K562 (cell line): ENCODE data around the gene IL1B. TPM values are rescaled to one million over a fixed set of nuclear protein-coding genes. Genes with fewer than 3 reads are reported as not detected.

Experiments used
- BCOR ChIP-seq: fragments of 450-650 bp; IDR thresholded peaks from 2 replicates; pipeline ENCODE4 v1.6.1; 2016
- CBX3 ChIP-seq, 2 experiments: IDR thresholded peaks; 1 replicate in 1 of 2; 2 replicates in 1 of 2; pipeline ENCODE4 v1.6.1; 2012; ENCODE audit warnings: inconsistent platforms in 2 of 2, low read length in 2 of 2, borderline replicate concordance in 1 of 2, control low read depth in 1 of 2
- CBX8 ChIP-seq: fragments of 200-600 bp; sonication (generic); IDR thresholded peaks from 2 replicates; pipeline ENCODE4 v1.6.1; 2012; ENCODE audit warnings: borderline replicate concordance, mixed run types, low read depth, mild to moderate bottlenecking, moderate library complexity, mixed read lengths, low read length, control low read depth, inconsistent platforms; ENCODE audit not compliant: poor library complexity, severe bottlenecking; ENCODE audit errors: extremely low read depth
- ELF4 ChIP-seq: fragments of 450-650 bp; formaldehyde crosslinking; IDR thresholded peaks from 2 replicates; pipeline ENCODE4 v1.4.0; 2022; ENCODE audit warnings: missing genetic modification characterization
- EZH2 ChIP-seq: IDR thresholded peaks from 2 replicates; pipeline ENCODE4 v1.6.1; 2012; ENCODE audit warnings: low read depth, mild to moderate bottlenecking, inconsistent platforms, low read length, borderline replicate concordance
- GABPA ChIP-seq: fragments of 200-800 bp; sonication (Bioruptor generic); conservative IDR thresholded peaks from 2 replicates; pipeline ENCODE4 v1.6.1; 2016; ENCODE audit warnings: low read depth, missing genetic modification characterization, missing compliant biosample characterization
- HDAC8 ChIP-seq: fragments of 450-650 bp; IDR thresholded peaks from 2 replicates; pipeline ENCODE4 v1.6.1; 2016; ENCODE audit warnings: mild to moderate bottlenecking, missing genetic modification characterization, moderate library complexity, missing compliant biosample characterization
- HOXB6 ChIP-seq: fragments of 250-450 bp; sonication (Bioruptor Pico); IDR thresholded peaks from 2 replicates; pipeline ENCODE4 v1.5.1; 2022; ENCODE audit warnings: mild to moderate bottlenecking, borderline replicate concordance
- KDM2B ChIP-seq: fragments of 250-450 bp; sonication (Bioruptor Pico); IDR thresholded peaks from 2 replicates; pipeline ENCODE4 v1.8.0; 2021; ENCODE audit warnings: mild to moderate bottlenecking, moderate library complexity
- MECOM ChIP-seq: fragments of 250-450 bp; sonication (Bioruptor Pico); IDR thresholded peaks from 2 replicates; pipeline ENCODE4 v1.8.0; 2022; ENCODE audit warnings: inconsistent platforms
- NR2C1 ChIP-seq, 2 experiments: fragments of 450-650 bp; IDR thresholded peaks; 2 replicates each; pipeline ENCODE4 v1.6.1; 2017; ENCODE audit warnings: mild to moderate bottlenecking in 2 of 2, antibody characterized with exemption in 1 of 2, inconsistent platforms in 1 of 2, missing compliant biosample characterization in 1 of 2, missing genetic modification characterization in 1 of 2
- POLR2A ChIP-seq: fragments of 450-650 bp; conservative IDR thresholded peaks from 2 replicates; pipeline ENCODE4 v1.6.1; 2016
- PTBP1 ChIP-seq: fragments of 200-400 bp; formaldehyde crosslinking; IDR thresholded peaks from 2 replicates; pipeline ENCODE4 v1.6.1; 2017; ENCODE audit warnings: low read depth, low read length
- SAFB ChIP-seq: fragments of 200-400 bp; formaldehyde crosslinking; IDR thresholded peaks from 2 replicates; pipeline ENCODE4 v1.6.1; 2017; ENCODE audit warnings: low read depth, low read length, borderline replicate concordance
- SMAD1 ChIP-seq: fragments of 150-350 bp; IDR thresholded peaks from 2 replicates; pipeline ENCODE4 v1.6.1; 2014; ENCODE audit warnings: low read length, low read depth; ENCODE audit not compliant: partially characterized antibody
- SMAD4 ChIP-seq: fragments of 250-450 bp; sonication (Bioruptor Pico); conservative IDR thresholded peaks from 2 replicates; pipeline ENCODE4 v1.8.0; 2021; ENCODE audit warnings: inconsistent platforms, mild to moderate bottlenecking, moderate library complexity
- YY1 ChIP-seq, 3 experiments: IDR thresholded peaks; 2 replicates each; pipeline ENCODE4 v1.6.1; 2011; ENCODE audit warnings: low read length in 2 of 3, mild to moderate bottlenecking in 2 of 3, moderate library complexity in 2 of 3, borderline replicate concordance in 1 of 3, control low read depth in 1 of 3, low read depth in 1 of 3; ENCODE audit not compliant: insufficient read depth in 3 of 3, insufficient replicate concordance in 2 of 3, control insufficient read depth in 1 of 3, insufficient read length in 1 of 3; ENCODE audit errors: extremely low read depth in 1 of 3
- ZC3H11A ChIP-seq: IDR thresholded peaks from 2 replicates; pipeline ENCODE4 v1.6.1; 2012; ENCODE audit warnings: low read depth, low read length, improper control_type of control experiment
- ZNF583 ChIP-seq: fragments of 250-450 bp; sonication (Bioruptor Pico); IDR thresholded peaks from 2 replicates; pipeline ENCODE4 v1.4.0; 2020
- ZZZ3 ChIP-seq: fragments of 450-650 bp; IDR thresholded peaks from 2 replicates; pipeline ENCODE4 v1.6.1; 2016; ENCODE audit warnings: antibody characterized with exemption, mild to moderate bottlenecking, moderate library complexity
- polyA plus RNA-seq, 8 experiments: library from polyadenylated mRNA; depleted of rRNA in 4 of 8; stranded (reverse) in 5 of 8; unstranded in 3 of 8; fragments of >200 nt; fragmentation: Nextera tagmentation in 2 of 8; fragmentation: Illumina TruSeq in 1 of 8; extraction: Ambion mirVana in 2 of 8; extraction: Trizol in 1 of 8; gene quantifications; 2 replicates each; pipeline versions ENCODE4 v1.2.1 to v1.2.3, GENCODE V29; 2011 to 2014; ENCODE audit warnings: inconsistent platforms in 1 of 8, missing spikeins in 1 of 8
- total RNA-seq, 7 experiments: library from RNA; depleted of rRNA in 6 of 7; stranded (reverse); fragments of >200 nt in 6 of 7; fragmentation: Illumina TruSeq in 2 of 7; extraction: Trizol in 2 of 7; gene quantifications; 2 replicates each; pipeline versions ENCODE4 v1.2.1 to v1.2.3, GENCODE V29; 2011 to 2021; ENCODE audit warnings: low replicate concordance in 1 of 7
- TF ChIP-seq, protein P1 (sequence below): fragments of 200-800 bp; sonication (Bioruptor generic); IDR thresholded peaks from 2 replicates; pipeline ENCODE4 v1.6.1; 2016; ENCODE audit warnings: missing genetic modification characterization, missing compliant biosample characterization
- TF ChIP-seq, protein P2 (sequence below): fragments of 450-650 bp; formaldehyde crosslinking; IDR thresholded peaks from 2 replicates; pipeline ENCODE4 v1.4.0; 2020; ENCODE audit warnings: mild to moderate bottlenecking
- TF ChIP-seq, protein P3 (sequence below): fragments of 450-650 bp; formaldehyde crosslinking; IDR thresholded peaks from 2 replicates; pipeline ENCODE4 v1.4.0; 2022; ENCODE audit warnings: missing genetic modification characterization

IL1B gene
- total and polyA plus RNA-seq, 9 of the 15 experiments (the other 6 are each of a cell fraction or from before 2014, with no cell fraction given), result 0.29 TPM; not detected in 8

- TF ChIP-seq, protein P1, sequence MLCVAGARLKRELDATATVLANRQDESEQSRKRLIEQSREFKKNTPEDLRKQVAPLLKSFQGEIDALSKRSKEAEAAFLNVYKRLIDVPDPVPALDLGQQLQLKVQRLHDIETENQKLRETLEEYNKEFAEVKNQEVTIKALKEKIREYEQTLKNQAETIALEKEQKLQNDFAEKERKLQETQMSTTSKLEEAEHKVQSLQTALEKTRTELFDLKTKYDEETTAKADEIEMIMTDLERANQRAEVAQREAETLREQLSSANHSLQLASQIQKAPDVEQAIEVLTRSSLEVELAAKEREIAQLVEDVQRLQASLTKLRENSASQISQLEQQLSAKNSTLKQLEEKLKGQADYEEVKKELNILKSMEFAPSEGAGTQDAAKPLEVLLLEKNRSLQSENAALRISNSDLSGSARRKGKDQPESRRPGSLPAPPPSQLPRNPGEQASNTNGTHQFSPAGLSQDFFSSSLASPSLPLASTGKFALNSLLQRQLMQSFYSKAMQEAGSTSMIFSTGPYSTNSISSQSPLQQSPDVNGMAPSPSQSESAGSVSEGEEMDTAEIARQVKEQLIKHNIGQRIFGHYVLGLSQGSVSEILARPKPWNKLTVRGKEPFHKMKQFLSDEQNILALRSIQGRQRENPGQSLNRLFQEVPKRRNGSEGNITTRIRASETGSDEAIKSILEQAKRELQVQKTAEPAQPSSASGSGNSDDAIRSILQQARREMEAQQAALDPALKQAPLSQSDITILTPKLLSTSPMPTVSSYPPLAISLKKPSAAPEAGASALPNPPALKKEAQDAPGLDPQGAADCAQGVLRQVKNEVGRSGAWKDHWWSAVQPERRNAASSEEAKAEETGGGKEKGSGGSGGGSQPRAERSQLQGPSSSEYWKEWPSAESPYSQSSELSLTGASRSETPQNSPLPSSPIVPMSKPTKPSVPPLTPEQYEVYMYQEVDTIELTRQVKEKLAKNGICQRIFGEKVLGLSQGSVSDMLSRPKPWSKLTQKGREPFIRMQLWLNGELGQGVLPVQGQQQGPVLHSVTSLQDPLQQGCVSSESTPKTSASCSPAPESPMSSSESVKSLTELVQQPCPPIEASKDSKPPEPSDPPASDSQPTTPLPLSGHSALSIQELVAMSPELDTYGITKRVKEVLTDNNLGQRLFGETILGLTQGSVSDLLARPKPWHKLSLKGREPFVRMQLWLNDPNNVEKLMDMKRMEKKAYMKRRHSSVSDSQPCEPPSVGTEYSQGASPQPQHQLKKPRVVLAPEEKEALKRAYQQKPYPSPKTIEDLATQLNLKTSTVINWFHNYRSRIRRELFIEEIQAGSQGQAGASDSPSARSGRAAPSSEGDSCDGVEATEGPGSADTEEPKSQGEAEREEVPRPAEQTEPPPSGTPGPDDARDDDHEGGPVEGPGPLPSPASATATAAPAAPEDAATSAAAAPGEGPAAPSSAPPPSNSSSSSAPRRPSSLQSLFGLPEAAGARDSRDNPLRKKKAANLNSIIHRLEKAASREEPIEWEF (CRISPR knock-in tag), result no peak
- TF ChIP-seq ZC3H11A, result no peak
- TF ChIP-seq, protein P2, sequence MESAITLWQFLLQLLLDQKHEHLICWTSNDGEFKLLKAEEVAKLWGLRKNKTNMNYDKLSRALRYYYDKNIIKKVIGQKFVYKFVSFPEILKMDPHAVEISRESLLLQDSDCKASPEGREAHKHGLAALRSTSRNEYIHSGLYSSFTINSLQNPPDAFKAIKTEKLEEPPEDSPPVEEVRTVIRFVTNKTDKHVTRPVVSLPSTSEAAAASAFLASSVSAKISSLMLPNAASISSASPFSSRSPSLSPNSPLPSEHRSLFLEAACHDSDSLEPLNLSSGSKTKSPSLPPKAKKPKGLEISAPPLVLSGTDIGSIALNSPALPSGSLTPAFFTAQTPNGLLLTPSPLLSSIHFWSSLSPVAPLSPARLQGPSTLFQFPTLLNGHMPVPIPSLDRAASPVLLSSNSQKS (CRISPR knock-in tag), result no peak
- no peak for TF ChIP-seq KDM2B (CRISPR knock-in tag)
- no peak for TF ChIP-seq SMAD1
- TF ChIP-seq CBX8, result no peak
- TF ChIP-seq CBX3 (IDR thresholded peaks at IDR 0.05; ENCODE audit: borderline replicate concordance in 1 of 2, low read length in 2 of 2), result no peak
- no peak for TF ChIP-seq PTBP1
- no peak for TF ChIP-seq EZH2
- no peak for TF ChIP-seq ELF4 (CRISPR knock-in tag)
- no peak for TF ChIP-seq YY1 (IDR thresholded peaks at IDR 0.05; ENCODE audit: borderline replicate concordance in 1 of 3, control insufficient read depth in 1 of 3, extremely low read depth in 1 of 3, insufficient read depth in 3 of 3, insufficient read length in 1 of 3, insufficient replicate concordance in 2 of 3, low read depth in 1 of 3, low read length in 2 of 3)
- peak; percentile 76 for TF ChIP-seq SMAD4 (CRISPR knock-in tag)
- no peak for TF ChIP-seq GABPA
- TF ChIP-seq SAFB, result no peak
- no peak for TF ChIP-seq BCOR
- peak; percentile 93 for TF ChIP-seq HDAC8 (tag)
- peak; percentile 55; the same call in 1 of the 2 replicates for TF ChIP-seq MECOM (CRISPR knock-in tag)
- TF ChIP-seq ZZZ3, result no peak
- TF ChIP-seq, protein P3, sequence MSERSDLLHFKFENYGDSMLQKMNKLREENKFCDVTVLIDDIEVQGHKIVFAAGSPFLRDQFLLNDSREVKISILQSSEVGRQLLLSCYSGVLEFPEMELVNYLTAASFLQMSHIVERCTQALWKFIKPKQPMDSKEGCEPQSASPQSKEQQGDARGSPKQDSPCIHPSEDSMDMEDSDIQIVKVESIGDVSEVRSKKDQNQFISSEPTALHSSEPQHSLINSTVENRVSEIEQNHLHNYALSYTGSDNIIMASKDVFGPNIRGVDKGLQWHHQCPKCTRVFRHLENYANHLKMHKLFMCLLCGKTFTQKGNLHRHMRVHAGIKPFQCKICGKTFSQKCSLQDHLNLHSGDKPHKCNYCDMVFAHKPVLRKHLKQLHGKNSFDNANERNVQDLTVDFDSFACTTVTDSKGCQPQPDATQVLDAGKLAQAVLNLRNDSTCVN (CRISPR knock-in tag), result no peak
- TF ChIP-seq HOXB6, result no peak
- peak; percentile 90 for TF ChIP-seq ZNF583 (CRISPR knock-in tag)
- TF ChIP-seq NR2C1 (IDR thresholded peaks at IDR 0.05), result no peak
- TF ChIP-seq NR2C1 (tag; IDR thresholded peaks at IDR 0.05), result peak; percentile 73
- TF ChIP-seq POLR2A, result no peak
These were observed 41.7 kb downstream of the IL1B start (continued) for GRCh38 chr2:112794841-112795240.
